Head of caudate nucleus (tissue), 42 donors: ENCODE data around the gene PCDH8.

Source experiments
- DNase-seq, 42 donors: peaks; one replicate each; pipeline versions ENCODE4 v3.0.0 to v3.0.0-alpha.2; 2020 to 2021; ENCODE audit warnings: mixed read lengths in 7 of 42
- intact Hi-C: fragments of 100-400 bp; cut with DNase I; formaldehyde crosslinking; loops from one replicate; pipeline ENCODE4 v1.15.0; 2022

The PCDH8 gene

DNA sequence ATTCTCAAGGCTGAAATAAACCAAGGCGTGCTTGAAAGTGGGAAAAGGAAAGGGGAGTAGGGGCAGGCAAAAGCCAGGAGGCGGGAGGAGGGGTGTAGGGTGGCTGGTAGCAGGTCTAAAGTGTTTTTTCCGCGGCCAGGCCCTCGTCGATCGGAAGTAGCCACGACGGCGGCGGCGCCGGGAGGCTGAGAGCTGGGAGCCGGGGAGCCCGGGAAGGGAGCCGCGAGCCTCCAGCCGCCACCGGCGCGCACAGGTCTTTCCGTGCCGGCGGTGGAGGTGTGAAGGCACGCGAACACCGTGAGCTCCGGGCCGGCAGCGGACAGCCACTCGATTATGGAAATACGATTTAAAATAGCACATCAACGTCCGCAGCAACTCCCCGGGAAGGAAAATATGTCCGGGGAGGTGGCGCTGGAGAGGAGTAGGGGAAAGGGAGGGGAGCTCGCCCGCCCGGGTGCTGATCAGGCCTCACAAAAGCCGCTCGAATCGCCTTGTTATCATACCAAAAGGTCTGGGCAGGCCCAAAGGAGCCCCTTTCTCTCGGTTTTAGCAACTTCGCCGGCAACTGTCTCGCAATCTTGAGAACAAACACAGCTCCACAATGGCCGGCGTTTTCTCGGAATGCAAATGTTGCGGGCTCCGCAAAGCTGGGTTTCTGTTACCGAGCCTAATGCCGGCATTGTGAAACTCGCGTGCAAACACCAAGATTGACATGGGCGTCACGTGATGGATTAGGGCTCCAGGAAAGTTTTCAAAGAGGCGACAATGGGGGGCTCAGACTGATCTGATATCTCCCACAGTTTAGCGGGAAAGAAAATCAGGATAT, 2.9 kb upstream of the PCDH8 start:
- DNase-seq, result peak in 39 of 42 donors; percentile 22 to 84 (median 57)
- intact Hi-C loops, result no loop called here

DNA sequence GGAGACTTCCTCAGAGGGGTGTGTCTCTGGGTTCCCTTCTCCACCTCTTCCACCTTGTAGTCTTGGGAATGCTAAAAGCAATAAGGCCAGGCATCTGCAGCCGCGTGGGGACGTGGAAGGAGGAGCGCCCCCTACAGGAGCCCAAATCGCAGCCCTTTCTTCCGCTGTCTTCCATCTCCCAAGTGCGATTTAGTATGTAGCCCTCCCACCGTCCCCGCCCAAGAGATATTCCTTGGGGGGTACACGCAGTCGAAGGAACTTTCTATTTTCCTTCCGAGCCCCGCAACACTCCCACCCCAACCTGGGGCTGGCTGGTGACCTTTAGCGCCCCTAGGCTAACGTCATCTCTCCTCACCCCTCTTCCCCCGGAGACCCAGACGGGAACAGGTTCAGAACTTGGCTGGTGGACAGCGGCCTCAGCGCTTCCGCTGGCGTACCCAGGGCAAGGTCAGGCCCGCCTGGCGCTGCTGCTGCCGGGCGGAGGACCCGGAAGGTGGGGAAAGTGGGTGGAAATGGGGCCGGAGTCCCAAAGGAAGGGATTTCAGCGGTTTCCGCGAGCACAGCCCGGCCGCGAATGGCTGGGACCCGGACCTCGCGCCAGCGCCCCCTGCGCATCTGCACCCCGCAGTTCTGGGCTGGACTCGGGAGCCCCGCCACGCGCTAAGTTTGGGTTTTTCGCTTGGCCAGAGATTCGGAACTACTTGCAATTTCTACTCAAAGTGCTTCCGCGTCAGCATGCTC, 2.1 kb upstream of the PCDH8 start:
- DNase-seq, result peak in 41 of 42 donors; percentile 41 to 87 (median 72)

DNA sequence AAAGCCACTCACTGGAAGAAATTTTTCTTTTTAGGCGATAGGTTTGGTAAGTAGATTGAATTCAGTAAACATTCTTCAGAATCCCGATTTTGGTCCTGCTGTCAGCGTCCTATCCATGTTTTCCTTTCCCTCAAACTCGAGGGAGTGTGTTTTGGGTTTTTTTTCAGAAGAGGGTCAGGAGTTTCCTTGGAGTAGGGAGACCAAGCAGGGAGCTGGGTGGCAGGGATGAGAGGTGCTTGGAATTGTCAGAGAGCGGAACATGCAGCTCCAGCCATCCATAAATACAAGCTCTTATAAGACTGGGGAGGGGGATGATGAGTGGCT, 1.6 kb upstream of the PCDH8 start:
- no peak for DNase-seq
- intact Hi-C loops, result no loop called here

More for the DNA sequence above, 2.1 kb upstream of the PCDH8 start:
- intact Hi-C loops, result no loop called here

DNA sequence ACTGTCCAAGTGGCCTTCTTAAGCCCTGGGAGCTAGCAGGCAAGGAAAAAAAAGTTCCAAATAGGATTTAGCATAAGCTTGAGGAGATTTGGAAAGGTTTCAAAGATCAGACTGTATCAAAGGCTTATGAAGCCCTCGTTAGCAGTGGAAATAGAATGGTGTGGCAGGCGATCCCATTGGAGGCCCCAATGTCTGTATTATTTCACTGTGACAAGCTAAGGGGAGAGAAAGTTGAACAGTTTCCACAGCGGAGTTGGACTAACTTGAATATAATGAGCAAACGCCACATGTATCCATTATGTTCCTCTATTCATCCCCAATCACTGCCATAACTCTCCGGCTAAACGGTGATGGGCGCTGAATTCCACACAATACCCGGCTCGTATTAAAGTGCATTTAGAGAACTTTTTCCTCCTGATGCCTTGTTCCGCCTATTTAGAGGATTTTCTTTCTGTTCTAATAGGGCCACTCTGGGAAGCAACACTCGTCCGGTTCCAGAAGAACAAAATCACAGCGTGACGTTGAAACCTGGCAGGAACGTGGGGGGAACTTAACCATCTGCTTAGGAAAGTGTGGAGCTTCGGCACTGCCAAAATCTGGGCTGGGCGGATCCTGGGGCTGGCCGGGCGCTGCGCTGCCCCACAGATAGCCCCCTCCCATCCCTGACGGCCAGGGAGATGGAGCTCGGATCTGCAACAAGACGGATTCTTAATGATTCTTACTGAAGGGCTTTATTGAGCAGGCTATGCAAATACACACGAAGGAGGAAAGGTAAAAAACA, 1.0 kb upstream of the PCDH8 start:
- intact Hi-C loops, result no loop called here
- no peak for DNase-seq

DNA sequence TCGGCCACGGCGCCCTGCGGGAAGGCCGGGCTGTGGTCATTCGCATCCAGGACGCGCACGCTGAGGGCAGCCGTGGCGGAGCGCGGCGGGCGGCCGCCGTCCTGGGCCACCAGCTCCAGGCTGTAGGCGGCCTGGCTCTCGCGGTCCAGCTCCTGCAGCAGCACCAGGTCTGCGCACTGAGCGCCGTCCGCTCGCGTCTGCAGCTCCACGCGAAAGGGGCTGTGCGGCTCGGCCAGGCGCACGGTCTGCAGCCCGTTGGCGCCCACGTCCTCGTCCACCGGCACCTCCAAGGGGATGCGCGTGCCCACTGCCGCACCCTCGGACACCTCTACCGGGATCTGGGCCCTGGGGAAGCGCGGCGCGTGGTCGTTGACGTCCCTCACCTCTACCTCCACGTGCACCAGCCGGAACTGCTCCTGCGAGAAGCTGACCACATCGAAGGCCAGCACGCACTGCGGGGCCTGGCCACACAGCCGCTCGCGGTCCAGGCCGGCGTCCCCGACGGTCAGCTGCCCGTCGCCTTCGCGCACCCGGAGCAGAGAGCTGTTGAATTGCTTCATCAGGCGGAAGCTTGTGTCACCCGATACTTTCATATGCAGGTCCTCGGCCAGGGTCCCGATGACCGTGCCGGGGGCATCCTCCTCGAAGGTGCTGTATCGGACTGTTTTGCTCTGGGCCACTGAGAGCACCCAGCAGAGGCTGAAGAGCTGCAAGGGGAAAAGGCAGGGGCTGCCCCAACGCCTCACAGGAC, 583 bp downstream of the PCDH8 start:
- intact Hi-C loops, result no loop called here
- DNase-seq, result peak in 6 of 42 donors; percentile 6 to 40 (median 22)

DNA sequence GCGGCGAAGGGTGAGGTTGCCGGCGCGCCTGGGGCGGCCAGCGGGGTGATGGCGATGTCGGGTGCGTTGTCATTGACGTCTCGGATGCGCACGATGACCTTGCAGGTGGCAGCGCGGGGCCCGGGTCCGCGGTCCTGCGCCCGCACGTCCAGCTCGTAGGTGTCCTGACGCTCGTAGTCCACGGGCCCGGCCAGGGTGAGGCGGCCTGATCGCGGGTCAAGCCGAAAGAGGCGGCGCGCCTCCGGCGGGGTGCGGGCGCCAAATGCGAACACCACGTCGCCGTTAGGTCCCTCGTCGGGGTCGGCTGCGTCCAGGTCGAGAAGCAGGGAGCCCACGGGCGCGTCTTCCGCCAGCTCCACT, 1.1 kb downstream of the PCDH8 start:
- intact Hi-C loops, result no loop called here
- DNase-seq, result peak in 2 of 42 donors; percentile 12 to 35

DNA sequence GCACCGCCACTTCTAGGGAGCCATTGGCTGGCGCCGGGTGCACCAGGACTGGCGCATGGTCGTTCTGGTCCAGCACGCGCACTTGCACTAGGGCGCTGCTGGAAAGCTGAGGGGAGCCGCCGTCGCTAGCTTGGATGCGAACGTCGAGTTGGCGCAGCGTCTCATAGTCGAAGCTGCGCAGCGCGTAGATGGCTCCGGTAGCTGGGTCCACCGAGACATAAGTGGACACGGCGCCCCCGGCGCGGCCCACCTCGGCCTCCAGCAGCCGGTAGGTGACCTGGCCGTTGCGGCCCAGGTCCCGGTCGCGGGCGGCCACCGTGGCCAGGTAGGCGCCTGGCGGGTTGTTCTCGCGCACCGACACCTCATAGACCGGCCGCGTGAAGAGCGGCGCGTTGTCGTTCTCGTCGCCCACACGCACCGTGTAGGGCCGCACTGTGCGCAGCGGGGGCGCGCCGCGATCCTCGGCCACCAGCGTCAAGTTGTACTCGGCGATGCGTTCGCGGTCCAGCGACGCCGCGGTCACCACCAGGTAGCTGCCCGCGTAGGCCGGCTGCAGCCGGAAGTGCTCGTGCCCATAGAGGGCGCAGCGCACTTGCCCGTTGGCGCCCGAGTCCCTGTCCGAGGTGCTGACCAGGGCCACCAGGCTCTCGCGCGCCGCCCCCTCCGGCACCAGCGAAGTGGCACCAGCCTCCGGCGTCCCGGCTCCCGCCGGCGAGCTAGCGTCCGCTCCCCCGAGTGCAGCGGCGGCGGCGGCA, 1.7 kb downstream of the PCDH8 start:
- intact Hi-C loops, result no loop called here
- peak in 41 of 42 donors; percentile 41 to 88 (median 70) for DNase-seq

DNA sequence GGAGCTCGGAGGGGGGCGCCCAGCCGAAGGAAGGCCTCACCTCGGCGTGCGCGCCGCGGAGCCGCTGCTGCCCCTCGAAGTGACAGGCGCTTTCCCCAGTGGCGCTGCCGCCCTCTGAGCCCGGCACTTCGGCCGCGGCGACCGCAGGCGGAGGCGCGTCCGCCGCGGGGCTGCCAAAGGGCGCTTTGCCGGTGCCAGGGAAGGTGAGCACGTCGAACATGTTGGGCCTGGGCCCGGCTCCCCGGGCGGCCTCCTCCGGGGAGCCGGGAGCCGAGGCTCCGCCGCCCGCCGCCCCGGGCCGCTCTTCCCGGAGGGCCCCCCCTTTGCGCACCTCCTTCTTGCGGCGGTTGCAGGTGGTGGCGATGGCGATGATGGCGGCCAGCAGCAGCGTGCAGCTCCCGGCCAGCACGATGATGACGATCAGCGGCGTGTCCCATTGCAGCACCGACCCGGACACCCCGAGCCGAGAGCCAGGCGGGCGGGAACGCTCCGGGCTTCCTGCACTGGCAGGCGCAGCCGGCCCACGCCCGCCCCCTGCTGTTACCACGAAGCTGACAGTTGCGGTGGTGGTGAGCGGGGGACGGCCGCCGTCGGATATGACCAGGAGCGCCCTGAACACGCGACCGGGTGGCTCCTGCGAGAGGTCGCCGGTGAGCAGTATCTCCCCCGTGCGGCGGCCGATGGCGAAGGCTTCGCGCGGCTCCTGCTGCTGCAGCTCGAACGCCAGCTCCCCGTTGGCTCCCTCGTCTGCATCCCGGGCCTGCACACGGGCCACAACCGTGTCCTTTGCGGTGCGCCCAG, 2.5 kb downstream of the PCDH8 start:
- intact Hi-C loops, result no loop called here
- peak in 40 of 42 donors; percentile 36 to 81 (median 58) for DNase-seq

DNA sequence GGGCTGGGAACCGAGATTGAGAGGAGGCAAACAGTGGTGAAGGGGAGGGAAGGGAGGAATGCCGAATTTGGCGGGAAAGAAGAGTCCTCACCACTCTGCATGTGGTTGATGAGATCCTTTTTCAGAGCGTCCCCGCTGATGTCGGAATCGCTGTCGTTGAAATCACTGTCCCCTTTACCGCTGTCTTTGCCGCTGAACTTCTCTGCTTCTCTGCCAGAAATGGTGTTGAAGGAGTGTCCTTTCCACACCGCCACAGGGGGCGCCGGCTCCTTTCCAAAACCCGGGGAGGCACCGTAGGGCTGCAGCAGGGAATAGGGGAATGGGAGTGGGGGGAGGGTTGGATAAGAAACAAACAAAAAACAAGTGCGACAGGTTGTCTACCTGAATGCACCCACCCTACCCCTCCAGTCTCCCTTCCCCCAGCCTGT, 3.1 kb downstream of the PCDH8 start:
- DNase-seq, result peak in 24 of 42 donors; percentile 12 to 65 (median 42)
- intact Hi-C loops, result no loop called here

DNA sequence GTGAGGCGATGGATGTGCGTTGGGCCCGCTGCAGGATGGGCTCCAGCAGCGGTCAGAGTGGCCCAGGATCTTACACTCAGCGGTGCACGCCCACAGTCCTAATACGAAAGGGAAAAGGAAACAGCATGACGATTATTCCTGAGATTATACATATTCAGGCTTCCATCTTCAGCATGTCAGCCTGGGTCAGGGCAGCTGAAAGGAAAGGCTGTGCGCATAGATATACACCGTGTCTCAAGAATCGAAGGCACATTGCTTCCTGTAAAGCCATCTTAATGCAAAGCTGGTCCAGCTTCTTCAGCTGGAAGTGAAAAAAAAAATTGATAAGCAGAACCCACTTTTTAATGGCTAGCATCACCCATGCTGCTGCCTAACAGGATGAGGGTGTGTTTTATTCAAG, 3.6 kb downstream of the PCDH8 start:
- DNase-seq, result no peak
- intact Hi-C loops, result no loop called here

DNA sequence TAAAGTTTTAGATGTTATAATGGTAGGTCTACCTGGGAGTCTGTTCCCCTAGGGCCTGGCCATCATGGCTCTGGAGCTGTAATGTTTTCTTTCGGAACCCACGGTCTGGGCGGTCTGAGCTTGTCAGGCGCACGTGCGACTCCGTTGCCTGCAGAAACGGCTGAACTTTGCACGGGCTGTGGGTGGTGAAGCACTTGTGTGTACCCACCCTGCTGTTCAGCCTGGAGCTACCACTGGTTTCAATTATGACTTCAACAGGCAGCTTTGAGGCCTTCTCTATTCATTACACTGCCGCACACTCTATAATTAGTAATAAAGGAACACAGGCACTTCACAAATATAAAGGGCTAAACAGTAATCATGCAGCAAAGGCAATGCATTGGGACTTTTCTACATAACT, 6.0 kb downstream of the PCDH8 start:
- DNase-seq, result no peak
- intact Hi-C loops, result no loop called here

DNA sequence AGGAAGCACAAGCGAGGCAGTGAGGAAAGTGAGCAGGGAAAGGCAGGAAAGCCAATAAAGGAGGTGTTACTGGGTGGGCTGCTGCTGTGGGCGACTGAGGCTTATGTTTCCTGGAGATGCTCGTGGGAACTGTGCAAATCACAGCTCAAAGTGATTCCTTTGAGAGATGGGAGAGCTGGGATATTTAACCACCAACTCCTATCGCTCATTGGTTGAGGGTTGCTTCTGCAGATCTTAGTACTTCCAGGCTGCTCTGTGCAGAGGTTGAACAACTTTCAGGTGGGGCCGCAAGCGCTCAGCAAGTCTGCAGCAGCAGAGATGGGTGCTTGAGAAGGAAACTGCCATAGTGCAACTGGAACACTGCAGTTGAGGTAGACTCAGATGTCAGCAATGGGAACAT, 8.4 kb downstream of the PCDH8 start:
- intact Hi-C loops, result no loop called here
- peak in 24 of 42 donors; percentile 15 to 80 (median 48) for DNase-seq

DNA sequence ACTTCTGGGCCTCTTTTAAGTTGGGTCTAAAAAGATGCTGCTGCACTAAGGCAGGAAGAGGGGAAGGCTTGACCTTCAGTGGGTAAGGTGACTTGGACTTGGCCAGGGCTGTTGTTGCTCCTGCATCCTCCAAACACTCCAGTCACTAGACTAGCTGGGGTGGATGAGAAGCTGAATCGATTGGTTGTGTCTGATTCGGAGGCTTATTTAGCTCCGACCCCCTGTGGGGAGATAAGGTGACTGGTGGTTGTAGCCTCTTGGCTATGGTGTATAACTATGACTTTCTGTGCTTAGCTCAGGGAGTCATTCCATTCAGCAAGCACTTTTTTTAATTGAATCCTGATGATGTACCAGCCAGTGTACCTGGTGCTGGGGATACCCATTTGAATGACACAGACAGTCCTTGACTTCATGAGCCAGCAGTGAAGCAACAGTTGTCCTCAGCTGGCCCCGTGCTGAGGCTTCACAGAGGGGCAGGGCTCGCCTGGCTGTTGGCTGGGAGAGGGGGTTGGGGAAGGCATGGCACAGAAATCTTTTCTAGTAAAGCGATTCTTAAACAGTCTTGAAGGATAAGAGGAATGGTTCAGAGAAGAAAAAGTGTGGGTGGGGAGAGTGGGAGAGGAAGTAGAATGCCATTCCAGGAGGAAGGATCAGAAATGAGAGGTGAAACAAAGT, 9.9 kb downstream of the PCDH8 start:
- intact Hi-C loops, result no loop called here
- no peak for DNase-seq

DNA sequence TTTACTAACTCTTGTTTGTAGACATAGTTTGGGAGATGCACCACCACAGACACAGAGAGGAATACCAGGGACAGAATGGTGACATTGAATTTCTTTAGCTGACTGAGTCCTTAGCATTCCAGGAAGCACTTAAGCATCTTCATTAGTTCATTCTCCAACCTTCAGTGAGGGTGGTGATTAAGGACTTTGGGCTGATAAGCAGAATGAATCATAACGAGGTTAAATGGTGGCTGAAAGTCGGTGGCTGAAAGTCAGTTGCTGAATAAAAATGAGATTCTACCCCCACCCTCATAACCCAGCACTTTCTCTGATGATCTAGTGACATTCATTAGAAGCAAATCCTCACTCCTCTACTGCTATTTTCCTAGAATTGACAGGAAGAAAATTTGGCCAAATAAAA, 10.6 kb downstream of the PCDH8 start:
- no peak for DNase-seq
- intact Hi-C loops, result no loop called here

DNA sequence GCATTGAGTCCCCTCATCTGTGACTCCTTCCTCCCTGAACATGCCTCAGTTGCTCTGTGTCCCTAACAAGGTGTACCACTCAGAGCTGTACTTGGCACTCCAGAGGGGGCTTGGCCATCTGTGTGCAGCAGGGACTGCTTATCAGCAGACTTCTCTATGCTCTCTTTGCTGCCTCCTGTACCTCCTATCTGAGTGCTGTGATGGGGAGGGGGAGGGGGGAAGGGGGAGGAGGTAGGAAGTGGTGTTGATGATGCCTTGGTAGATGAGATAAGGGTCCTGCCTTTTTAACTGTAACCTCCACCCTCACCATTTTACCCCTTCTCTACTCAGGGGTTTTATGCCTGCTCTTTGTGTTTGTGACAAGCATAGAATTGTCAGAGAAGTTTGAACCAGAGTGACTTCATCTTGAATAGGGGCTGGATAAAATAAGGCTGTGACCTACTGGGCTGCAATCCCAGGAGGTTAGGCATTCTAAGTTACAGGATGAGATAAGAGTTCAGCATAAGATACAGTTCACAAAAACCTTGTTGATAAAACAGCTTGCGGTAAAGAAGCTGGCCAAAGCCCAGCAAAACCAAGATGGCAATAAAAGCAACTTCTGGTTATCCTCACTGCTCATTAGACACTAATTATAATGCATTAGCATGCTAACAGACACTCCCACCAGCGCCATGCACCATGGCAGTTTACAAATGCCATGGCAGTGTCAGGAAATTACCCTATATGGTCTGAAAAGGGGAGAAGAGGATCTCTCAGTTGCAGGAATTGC, 13.2 kb downstream of the PCDH8 start:
- DNase-seq, result no peak
- intact Hi-C loops, result no loop called here

DNA sequence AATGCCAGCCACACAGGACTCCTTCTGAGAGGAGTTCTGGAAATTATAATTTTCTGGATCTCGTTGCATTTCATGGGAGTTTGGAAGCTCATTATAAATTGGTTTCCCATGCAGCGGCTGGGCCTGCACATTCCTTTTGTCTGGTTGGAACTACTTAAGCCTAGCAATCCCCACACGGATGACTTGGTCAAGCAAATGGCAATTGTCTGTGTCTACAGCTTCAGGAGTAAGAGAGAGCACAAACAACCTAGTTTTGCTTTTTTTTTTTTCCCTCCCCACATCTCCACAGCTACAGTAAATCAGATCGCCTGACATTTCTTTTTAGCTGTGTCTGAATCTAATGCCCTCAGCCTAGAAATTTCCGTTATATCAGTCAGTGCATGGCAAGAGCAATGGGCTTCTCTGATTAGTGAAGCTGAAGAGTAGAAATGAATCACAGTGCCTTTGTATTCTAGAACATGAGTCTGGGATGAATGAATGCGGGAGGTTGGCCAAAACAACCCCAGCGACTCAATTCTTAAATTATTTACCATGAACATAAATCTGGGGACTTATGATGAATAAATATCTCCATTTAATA, 15.1 kb downstream of the PCDH8 start:
- no peak for DNase-seq
- intact Hi-C loops, result no loop called here
